Measurements from ENCODE around the gene CBLB.

Gene CBLB

DNA sequence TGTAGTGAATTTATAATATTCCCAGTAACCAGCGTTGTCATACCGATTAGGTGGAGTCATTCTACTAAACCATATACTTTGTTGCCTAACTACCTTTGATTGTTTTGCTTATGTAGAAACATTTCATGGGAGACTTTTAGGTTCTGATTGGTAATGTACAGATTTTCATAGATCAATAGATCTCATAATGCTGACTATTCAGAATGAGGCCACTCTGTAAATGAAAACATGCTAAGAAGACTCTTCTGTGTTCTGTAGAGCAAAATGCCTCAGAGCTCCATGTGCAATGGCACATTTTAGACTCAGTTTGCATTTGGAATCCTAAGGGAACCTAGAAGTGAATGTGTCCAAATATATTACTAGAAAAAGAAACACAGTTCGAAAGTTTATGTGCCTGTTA lies 20.0 kb downstream of the CBLB start:
- Histone ChIP-seq H2BK120ac (ENCODE audit: low read depth, low read length) (no peak overlapping the region), H3K23ac (ENCODE audit: low read depth, low read length, poor library complexity) (no peak overlapping the region), H4K91ac (ENCODE audit: low read depth, low read length, poor library complexity) (no peak overlapping the region), H3K79me1 (ENCODE audit: low read depth, low read length) (no peaks in the 10 kb centered on the region), H3K27ac (replicated peaks; ENCODE audit: low read length) (no peak overlapping the region), H3K4me1 (ENCODE audit: control insufficient read depth in 2 of 2, insufficient read depth in 1 of 2, low read depth in 1 of 2, low read length in 2 of 2) (peaks cover 0 to 3% of the 10 kb centered on the region in 2 donors), H4K8ac (ENCODE audit: low read depth, low read length) (no peak overlapping the region), H2AFZ (ENCODE audit: low read length) (no peak overlapping the region), H2BK12ac (ENCODE audit: low read length) (no peak overlapping the region), H3K27me3 (ENCODE audit: control insufficient read depth in 3 of 3, insufficient read depth in 3 of 3, low read depth in 1 of 3, low read length in 3 of 3) (no peaks in the 10 kb centered on the region), H3K4me2 (ENCODE audit: insufficient read depth, low read length, poor library complexity, severe bottlenecking) (no peak overlapping the region), H3K4ac (ENCODE audit: low read length) (no peak overlapping the region), H3K4me3 (ENCODE audit: low read length in 2 of 2) (no peak overlapping the region), H2BK5ac (ENCODE audit: low read length) (no peak overlapping the region), H3K9me3 (replicated peaks in 1 of 2; ENCODE audit: control insufficient read depth in 2 of 2, insufficient read depth in 1 of 2, low read depth in 1 of 2, low read length in 2 of 2) (peaks cover 0 to 9% of the 10 kb centered on the region in 2 donors), H2AK5ac (ENCODE audit: low read depth, low read length) (no peak overlapping the region), H3K36me3 (replicated peaks in 1 of 2; ENCODE audit: control insufficient read depth in 2 of 2, insufficient read depth in 2 of 2, low read length in 2 of 2) (peaks cover 2 to 58% of the 10 kb centered on the region in 2 donors), H3K9ac (ENCODE audit: low read depth, low read length, poor library complexity) (no peak overlapping the region), H3K14ac (ENCODE audit: low read length) (no peak overlapping the region), H2BK15ac (ENCODE audit: low read length) (no peak overlapping the region), H3K18ac (ENCODE audit: low read length) (no peak overlapping the region)
- DNase-seq (ENCODE audit: low spot score), result no peak
- WGBS, 2 donors (ENCODE audit: extremely low coverage in 2 of 2, insufficient read length in 2 of 2, insufficient replicate concordance in 1 of 2), result no CpG with 5 or more reads among the region's 3 CpGs

DNA sequence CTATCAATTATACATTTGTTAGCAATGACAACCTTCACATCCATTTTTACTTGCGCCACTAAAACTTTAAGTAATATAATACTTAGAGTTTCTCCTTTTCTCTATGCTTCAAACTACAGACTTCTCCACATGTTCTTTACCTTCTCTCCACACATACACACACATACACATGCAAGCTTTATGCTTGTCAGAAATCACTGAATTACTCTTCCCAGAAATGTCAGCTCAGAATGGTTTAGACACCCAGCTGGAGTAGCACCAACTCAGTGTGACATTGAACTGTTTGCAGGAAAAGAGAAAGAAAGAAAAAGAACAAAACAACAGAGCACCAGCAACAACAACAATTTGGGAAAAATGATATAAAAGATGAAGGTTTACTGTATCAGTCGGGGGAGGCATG lies 20.9 kb downstream of the CBLB start:
- H3K4me3 ChIP-seq (ENCODE audit: low read length in 2 of 2), result no peak overlapping the region
- no peak overlapping the region for H2AK5ac ChIP-seq (ENCODE audit: low read depth, low read length)
- peaks cover 0 to 9% of the 10 kb centered on the region in 2 donors for H3K9me3 ChIP-seq (replicated peaks in 1 of 2; ENCODE audit: control insufficient read depth in 2 of 2, insufficient read depth in 1 of 2, low read depth in 1 of 2, low read length in 2 of 2)
- no peak overlapping the region for H3K4me2 ChIP-seq (ENCODE audit: insufficient read depth, low read length, poor library complexity, severe bottlenecking)
- no peak overlapping the region for H2BK5ac ChIP-seq (ENCODE audit: low read length)
- no peak overlapping the region for H2BK15ac ChIP-seq (ENCODE audit: low read length)
- peaks cover 0 to 3% of the 10 kb centered on the region in 2 donors for H3K4me1 ChIP-seq (ENCODE audit: control insufficient read depth in 2 of 2, insufficient read depth in 1 of 2, low read depth in 1 of 2, low read length in 2 of 2)
- no peak overlapping the region for H4K91ac ChIP-seq (ENCODE audit: low read depth, low read length, poor library complexity)
- no CpG with 5 or more reads among the region's 2 CpGs for WGBS, 2 donors (ENCODE audit: extremely low coverage in 2 of 2, insufficient read length in 2 of 2, insufficient replicate concordance in 1 of 2)
- no peak overlapping the region for H2BK120ac ChIP-seq (ENCODE audit: low read depth, low read length)
- no peak overlapping the region for H3K18ac ChIP-seq (ENCODE audit: low read length)
- no peak overlapping the region for H3K9ac ChIP-seq (ENCODE audit: low read depth, low read length, poor library complexity)
- H3K14ac ChIP-seq (ENCODE audit: low read length), result no peak overlapping the region
- no peaks in the 10 kb centered on the region for H3K27me3 ChIP-seq (ENCODE audit: control insufficient read depth in 3 of 3, insufficient read depth in 3 of 3, low read depth in 1 of 3, low read length in 3 of 3)
- no peak overlapping the region for H2AFZ ChIP-seq (ENCODE audit: low read length)
- H3K23ac ChIP-seq (ENCODE audit: low read depth, low read length, poor library complexity), result no peak overlapping the region
- no peaks in the 10 kb centered on the region for H3K79me1 ChIP-seq (ENCODE audit: low read depth, low read length)
- no peak overlapping the region for H3K27ac ChIP-seq (replicated peaks; ENCODE audit: low read length)
- no peak overlapping the region for H2BK12ac ChIP-seq (ENCODE audit: low read length)
- peaks cover 0 to 52% of the 10 kb centered on the region in 2 donors for H3K36me3 ChIP-seq (replicated peaks in 1 of 2; ENCODE audit: control insufficient read depth in 2 of 2, insufficient read depth in 2 of 2, low read length in 2 of 2)
- no peak overlapping the region for H4K8ac ChIP-seq (ENCODE audit: low read depth, low read length)
- DNase-seq (ENCODE audit: low spot score), result no peak
- no peak overlapping the region for H3K4ac ChIP-seq (ENCODE audit: low read length)

DNA sequence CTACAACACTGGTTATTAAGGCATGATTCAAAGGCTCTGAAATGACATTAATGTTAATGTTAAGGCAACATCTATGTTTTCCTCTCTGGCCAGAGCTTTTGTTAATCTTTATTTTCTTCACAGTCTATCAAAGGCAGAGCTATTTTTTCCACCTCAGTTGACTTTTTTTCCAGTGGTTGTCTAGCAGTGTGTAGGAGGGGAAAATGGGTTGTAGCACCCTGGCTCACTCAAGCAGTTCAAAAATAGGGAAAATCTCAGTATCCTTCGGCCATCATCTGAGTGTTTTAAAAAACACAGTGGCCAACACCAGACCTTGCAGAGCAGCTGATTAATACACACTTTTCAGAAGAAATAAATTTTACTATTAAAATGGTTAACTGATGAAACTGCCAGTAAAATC lies 21.4 kb downstream of the CBLB start:
- Histone ChIP-seq H3K79me1 (ENCODE audit: low read depth, low read length) (no peaks in the 10 kb centered on the region), H4K91ac (ENCODE audit: low read depth, low read length, poor library complexity) (no peak overlapping the region), H4K8ac (ENCODE audit: low read depth, low read length) (no peak overlapping the region), H3K4me3 (ENCODE audit: low read length in 2 of 2) (no peak overlapping the region), H3K4ac (ENCODE audit: low read length) (no peak overlapping the region), H3K4me1 (ENCODE audit: control insufficient read depth in 2 of 2, insufficient read depth in 1 of 2, low read depth in 1 of 2, low read length in 2 of 2) (peaks cover 0 to 3% of the 10 kb centered on the region in 2 donors), H2BK5ac (ENCODE audit: low read length) (no peak overlapping the region), H3K18ac (ENCODE audit: low read length) (no peak overlapping the region), H3K27ac (replicated peaks; ENCODE audit: low read length) (no peak overlapping the region), H2BK12ac (ENCODE audit: low read length) (no peak overlapping the region), H2AFZ (ENCODE audit: low read length) (no peak overlapping the region), H3K14ac (ENCODE audit: low read length) (no peak overlapping the region), H3K23ac (ENCODE audit: low read depth, low read length, poor library complexity) (no peak overlapping the region), H3K4me2 (ENCODE audit: insufficient read depth, low read length, poor library complexity, severe bottlenecking) (no peak overlapping the region), H3K9ac (ENCODE audit: low read depth, low read length, poor library complexity) (no peak overlapping the region), H3K27me3 (ENCODE audit: control insufficient read depth in 3 of 3, insufficient read depth in 3 of 3, low read depth in 1 of 3, low read length in 3 of 3) (no peaks in the 10 kb centered on the region), H3K36me3 (replicated peaks in 1 of 2; ENCODE audit: control insufficient read depth in 2 of 2, insufficient read depth in 2 of 2, low read length in 2 of 2) (peaks cover 0 to 53% of the 10 kb centered on the region in 2 donors), H2BK120ac (ENCODE audit: low read depth, low read length) (no peak overlapping the region), H3K9me3 (replicated peaks in 1 of 2; ENCODE audit: control insufficient read depth in 2 of 2, insufficient read depth in 1 of 2, low read depth in 1 of 2, low read length in 2 of 2) (peaks cover 0 to 9% of the 10 kb centered on the region in 2 donors), H2AK5ac (ENCODE audit: low read depth, low read length) (no peak overlapping the region), H2BK15ac (ENCODE audit: low read length) (no peak overlapping the region)
- no peak for DNase-seq (ENCODE audit: low spot score)
- WGBS, 2 donors (ENCODE audit: extremely low coverage in 2 of 2, insufficient read length in 2 of 2, insufficient replicate concordance in 1 of 2), result no CpG with 5 or more reads among the region's 1 CpG

DNA sequence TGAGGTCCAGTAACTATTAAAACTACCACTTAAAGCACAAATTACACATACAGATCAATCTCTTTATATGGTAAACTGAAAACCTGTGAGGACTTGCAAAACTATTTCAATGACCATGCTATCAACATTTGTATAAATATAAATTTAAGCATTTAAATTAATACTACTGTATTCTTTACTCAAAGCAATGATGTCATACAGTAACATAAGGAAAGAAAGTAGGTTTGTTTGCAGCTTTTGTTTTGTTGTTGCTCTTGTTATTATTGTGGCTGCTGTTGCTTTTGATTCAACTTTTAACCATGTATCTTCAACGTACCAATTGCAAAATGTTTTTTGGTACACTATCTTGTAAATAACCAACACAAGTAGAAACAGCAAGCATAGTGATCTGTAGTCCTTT lies 22.0 kb downstream of the CBLB start:
- Histone ChIP-seq H3K36me3 (replicated peaks in 1 of 2; ENCODE audit: control insufficient read depth in 2 of 2, insufficient read depth in 2 of 2, low read length in 2 of 2) (peaks cover 0 to 53% of the 10 kb centered on the region in 2 donors), H3K27me3 (ENCODE audit: control insufficient read depth in 3 of 3, insufficient read depth in 3 of 3, low read depth in 1 of 3, low read length in 3 of 3) (no peaks in the 10 kb centered on the region), H2BK120ac (ENCODE audit: low read depth, low read length) (no peak overlapping the region), H3K4me2 (ENCODE audit: insufficient read depth, low read length, poor library complexity, severe bottlenecking) (no peak overlapping the region), H3K4me3 (ENCODE audit: low read length in 2 of 2) (no peak overlapping the region), H3K4ac (ENCODE audit: low read length) (no peak overlapping the region), H3K9ac (ENCODE audit: low read depth, low read length, poor library complexity) (no peak overlapping the region), H2BK15ac (ENCODE audit: low read length) (no peak overlapping the region), H3K4me1 (ENCODE audit: control insufficient read depth in 2 of 2, insufficient read depth in 1 of 2, low read depth in 1 of 2, low read length in 2 of 2) (peaks cover 0 to 3% of the 10 kb centered on the region in 2 donors), H3K79me1 (ENCODE audit: low read depth, low read length) (no peaks in the 10 kb centered on the region), H3K9me3 (replicated peaks in 1 of 2; ENCODE audit: control insufficient read depth in 2 of 2, insufficient read depth in 1 of 2, low read depth in 1 of 2, low read length in 2 of 2) (peaks cover 0 to 13% of the 10 kb centered on the region in 2 donors), H3K14ac (ENCODE audit: low read length) (no peak overlapping the region), H2BK12ac (ENCODE audit: low read length) (no peak overlapping the region), H4K8ac (ENCODE audit: low read depth, low read length) (no peak overlapping the region), H4K91ac (ENCODE audit: low read depth, low read length, poor library complexity) (no peak overlapping the region), H2AK5ac (ENCODE audit: low read depth, low read length) (no peak overlapping the region), H2BK5ac (ENCODE audit: low read length) (no peak overlapping the region), H3K27ac (replicated peaks; ENCODE audit: low read length) (no peak overlapping the region), H3K23ac (ENCODE audit: low read depth, low read length, poor library complexity) (no peak overlapping the region), H3K18ac (ENCODE audit: low read length) (no peak overlapping the region), H2AFZ (ENCODE audit: low read length) (no peak overlapping the region)
- no peak for DNase-seq (ENCODE audit: low spot score)
- WGBS, 2 donors (ENCODE audit: extremely low coverage in 2 of 2, insufficient read length in 2 of 2, insufficient replicate concordance in 1 of 2), result no CpG with 5 or more reads among the region's 1 CpG
